HG03135 (cell line): Measurements from ENCODE around the gene TMEM229B.
"Not testable (repeated sequence)": the region's sequence is repeated elsewhere in the genome, so short reads cannot be mapped to it uniquely, and the experiment has no call there.

Experiments
- ATAC-seq: cut with Tn5 transposase; IDR thresholded peaks from one replicate; pipeline ENCODE4 v1.9.1; 2021; ENCODE audit warnings: mild to moderate bottlenecking, moderate library complexity; ENCODE audit not compliant: unreplicated experiment

The TMEM229B gene

GRCh38 chr14:67459336-67459735, 29.2 kb downstream of the TMEM229B start:
- ATAC-seq: no peak

DNA sequence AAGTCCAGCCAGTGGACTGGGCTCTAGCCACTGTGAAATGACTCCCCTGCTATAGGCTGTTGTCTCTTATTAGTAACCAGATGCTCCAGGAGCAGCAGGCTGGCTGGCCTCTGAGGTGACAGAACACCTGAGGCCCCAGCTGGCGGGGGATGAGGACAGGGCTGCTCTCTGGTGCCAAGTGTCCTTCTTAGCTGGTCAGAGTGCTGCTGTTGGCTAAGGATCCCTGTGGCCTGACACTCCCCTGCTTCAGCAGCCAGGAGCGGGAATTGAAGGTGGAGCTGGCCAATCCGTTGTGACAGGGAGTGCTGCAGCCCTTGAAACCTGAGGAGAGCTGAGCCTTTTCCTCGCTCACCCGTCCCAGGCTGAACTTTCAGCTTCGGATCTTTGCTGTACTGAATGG, 30.7 kb downstream of the TMEM229B start:
- ATAC-seq: no peak

- no peak for ATAC-seq
Observed at GRCh38 chr14:67456732-67457131, 31.8 kb downstream of the TMEM229B start.

GRCh38 chr14:67453575-67454300, 34.8 kb downstream of the TMEM229B start:
- ATAC-seq: no peak

- not testable (repeated sequence) for ATAC-seq
Observed at GRCh38 chr14:67451667-67452066, 36.9 kb downstream of the TMEM229B start.

DNA sequence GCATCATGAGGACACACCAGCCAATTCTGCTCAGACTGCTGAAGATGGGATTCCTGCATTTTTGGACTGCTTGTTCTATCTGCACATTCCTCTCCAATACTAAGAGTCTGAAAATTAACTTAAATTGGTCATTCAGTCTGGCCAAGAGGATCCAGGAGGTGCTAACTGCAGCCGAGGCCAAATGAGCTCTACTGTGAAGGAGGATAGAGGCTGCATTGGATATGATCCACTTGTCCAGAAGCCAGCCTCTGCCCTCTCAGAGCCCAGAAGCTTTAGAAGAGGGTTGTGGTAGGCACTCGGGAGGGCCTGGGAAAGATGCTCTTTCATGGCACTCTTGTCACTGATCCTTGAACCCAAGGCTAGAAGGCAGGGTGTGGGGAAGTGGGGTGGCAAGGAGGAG, 39.4 kb downstream of the TMEM229B start:
- ATAC-seq: no peak

DNA sequence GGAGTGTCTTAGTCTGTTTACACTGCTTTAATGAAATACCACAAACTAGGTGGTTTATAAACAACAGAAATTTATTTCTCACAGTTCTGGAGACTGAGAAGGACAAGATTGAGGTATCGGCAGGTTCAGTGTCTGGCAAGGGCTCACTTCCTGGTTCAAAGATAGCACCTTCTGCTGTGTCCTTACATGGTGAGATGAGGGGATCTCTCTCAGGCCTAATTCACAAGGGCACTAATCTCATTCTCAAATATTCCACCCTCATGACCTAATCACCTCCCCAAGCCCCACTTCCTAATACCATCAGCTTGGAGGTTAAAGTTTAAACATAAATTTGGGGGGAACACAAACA, 41.5 kb downstream of the TMEM229B start:
- ATAC-seq: no peak

DNA sequence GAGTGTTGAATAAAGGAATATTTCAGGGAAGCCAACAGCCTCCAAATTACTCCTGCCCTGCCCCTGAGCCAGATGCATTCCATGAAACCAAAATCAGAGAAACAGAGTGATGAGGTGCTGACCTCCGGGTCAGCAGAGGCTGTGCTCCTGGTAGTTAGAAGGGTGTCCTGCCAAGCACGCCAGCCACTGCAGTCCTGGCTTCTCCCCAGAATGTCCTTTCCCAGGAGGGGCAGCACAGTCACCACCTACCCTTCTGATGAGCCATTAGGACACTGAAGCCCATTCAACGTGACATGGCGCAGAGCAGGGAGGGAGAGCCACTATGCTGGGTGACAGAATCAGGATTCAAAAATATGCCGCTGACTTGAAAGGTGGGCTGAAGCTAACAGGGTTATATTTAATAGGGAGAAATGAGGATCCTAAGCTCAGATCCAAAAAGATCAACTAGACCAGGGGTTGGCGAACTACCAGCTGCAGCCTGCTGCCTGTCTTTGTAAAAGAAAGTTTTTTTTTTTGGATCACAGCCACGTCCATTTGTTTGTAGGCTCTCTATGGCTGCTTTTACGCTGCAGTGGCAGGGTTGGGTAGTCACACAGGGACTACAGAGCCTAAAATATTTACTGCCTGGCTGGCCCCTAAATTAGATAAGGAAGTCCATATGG, 42.0 kb downstream of the TMEM229B start:
- no peak for ATAC-seq

DNA sequence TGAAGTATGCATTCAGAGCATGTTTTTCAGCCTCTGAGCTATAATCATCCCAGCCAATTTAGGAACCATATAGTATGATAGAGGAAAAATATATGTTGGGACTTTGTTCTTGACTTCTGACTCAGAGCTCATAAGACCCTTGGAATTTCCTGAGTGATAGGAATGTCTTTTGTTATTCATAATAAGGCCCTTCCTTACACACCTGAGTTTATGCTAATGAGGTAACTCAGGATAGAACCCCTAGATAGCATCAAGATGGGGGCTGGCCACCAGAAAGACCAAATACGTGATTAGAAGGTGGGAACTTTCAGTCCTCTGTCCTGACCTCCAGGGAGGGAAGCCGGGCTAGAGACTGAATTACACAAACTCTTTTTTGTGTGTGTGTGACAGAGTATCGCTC, 44.1 kb downstream of the TMEM229B start:
- ATAC-seq: no peak

GRCh38 chr14:67442139-67442906, 46.2 kb downstream of the TMEM229B start:
- no peak for ATAC-seq

DNA sequence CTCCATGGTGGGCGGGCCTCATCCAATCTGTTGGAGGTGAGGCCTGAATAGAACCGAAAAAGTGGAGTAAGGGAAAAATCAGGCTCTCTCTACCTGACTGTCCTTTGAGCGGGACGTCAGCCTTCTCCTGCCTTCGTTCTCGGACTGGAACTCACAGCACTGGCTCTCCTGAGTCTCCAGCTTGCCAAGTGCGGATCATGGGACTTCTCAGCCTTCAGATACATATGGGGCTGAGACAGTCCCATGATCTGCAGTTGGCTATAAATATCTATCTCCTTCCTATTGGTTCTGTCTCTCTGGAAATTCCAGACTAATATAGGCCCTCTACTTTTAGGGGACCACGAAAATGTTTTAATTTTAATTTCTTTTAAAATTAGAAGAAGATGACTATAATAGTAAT, 46.8 kb downstream of the TMEM229B start:
- ATAC-seq: no peak

DNA sequence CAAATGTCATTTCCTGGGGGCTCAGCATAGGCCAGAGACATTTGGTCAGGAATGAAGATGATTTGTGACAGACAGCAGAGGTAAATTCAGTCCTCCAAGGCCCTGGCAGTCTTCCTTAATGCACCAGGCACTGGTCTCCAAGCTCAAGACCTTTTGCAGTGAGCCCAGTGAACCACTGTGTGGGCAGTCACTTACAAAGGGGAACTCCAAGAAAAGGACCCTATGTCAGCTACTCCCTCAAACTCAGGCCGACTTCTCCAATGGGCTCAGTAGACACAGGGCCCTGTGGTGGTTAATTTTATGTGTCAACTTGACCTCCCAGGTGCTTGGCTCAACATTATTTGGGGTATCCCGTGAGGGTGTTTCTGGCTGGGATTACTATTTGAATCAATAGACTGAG, 47.3 kb downstream of the TMEM229B start:
- ATAC-seq: no peak

- ATAC-seq: no peak
Observed at GRCh38 chr14:67440513-67440912, 48.0 kb downstream of the TMEM229B start.

DNA sequence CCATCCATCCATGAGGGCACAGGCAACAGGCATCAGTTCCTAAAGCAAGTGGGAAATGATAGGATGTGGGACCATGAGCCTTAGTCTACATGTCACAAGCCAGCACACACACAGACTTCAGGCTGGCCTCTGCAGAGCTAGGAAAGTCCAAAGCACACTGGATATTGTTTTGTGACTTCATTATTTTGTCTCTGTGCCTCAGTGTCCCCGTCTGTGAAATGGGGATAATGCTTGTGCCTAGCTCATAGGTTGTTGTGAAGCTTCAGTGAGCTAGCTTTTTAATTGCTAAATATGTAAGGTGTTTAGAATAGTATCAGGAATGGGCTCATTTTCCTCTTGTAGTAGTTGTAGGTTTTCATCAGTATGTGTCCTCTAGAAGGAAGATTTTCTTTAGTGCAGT, 49.6 kb downstream of the TMEM229B start:
- no peak for ATAC-seq

DNA sequence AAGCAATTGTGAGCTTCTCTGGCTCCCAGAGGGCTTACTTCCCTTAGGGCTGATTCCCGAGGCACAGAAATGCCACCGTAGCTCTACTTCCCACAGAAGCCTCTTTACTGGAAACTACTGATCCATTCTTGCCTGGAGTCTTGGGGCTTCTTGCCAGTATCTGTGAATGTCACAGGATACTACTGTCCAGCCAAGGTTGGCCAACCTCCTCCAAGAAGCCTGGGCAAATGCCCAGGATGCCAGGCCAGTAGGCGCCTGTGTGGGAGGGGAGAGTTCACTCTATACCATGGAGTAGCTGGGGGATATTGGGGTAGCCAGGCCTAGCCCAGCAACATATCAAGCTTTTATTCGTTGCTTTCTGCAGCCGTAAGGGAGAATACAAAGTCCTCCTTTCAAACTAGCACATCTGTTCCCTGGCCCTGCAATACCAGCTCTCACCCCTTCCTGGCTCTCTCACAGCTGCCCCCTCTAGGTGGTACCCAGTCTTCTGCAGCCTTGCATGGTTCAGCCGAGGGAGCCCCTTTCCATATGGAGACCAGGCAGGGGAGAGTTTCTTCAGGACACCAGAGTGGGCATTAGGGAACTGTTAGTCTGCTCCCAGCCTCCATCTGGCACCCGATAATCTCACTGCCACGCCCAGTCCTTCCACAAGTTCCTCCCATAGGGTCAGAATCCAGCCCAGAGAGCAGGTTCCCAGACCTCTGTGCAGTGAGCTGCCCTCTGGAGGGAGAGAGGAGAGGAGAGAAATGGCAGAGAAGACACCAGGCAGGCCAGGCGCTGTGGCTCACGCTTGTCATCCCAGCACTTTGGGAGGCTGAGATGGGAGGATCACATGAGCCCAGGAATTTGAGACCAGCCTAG, 52.3 kb downstream of the TMEM229B start:
- no peak for ATAC-seq

DNA sequence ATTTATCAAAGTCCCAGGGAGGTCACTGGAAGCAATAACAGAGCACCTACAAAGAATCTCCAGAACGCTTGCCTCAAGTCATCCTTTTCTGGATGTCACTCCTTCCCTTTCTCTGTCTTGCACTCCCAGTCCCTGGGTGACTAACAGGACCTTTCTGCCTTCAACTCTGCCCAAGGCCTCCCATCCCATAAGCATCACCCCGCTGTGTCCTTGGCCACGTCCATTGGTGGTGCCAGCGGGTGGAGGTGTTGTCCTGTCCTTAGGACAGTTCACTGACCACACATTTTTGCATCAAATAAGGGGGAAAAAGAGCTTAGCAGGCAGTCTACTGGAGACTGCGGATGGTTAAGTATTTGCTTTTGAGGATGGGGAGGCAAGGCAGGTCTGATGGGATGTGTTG, 52.9 kb downstream of the TMEM229B start:
- no peak for ATAC-seq

- ATAC-seq: no peak
Observed at GRCh38 chr14:67432050-67432564, 56.4 kb downstream of the TMEM229B start.

- no peak for ATAC-seq
Observed at GRCh38 chr14:67429510-67430205, 58.9 kb downstream of the TMEM229B start.

- ATAC-seq: no peak
Observed at GRCh38 chr14:67428501-67429031, 60.0 kb downstream of the TMEM229B start.
